Hematopoietic multipotent progenitor cell (in vitro differentiated cells): ENCODE measurements around the gene SLC1A1. TPM values are rescaled to one million over a fixed set of nuclear protein-coding genes. Genes with fewer than 3 reads are reported as not detected.
"Not testable (repeated sequence)": the region's sequence is repeated elsewhere in the genome, so short reads cannot be mapped to it uniquely, and the experiment has no call there.

Experiments
- DNase-seq, 3 donors: peaks; one replicate each; pipeline ENCODE4 v3.0.0-alpha.2; 2011 to 2015; ENCODE audit warnings: low read depth in 2 of 3, low spot score in 2 of 3
- total RNA-seq: library from RNA; depleted of rRNA; stranded (reverse); fragments of >200 nt; gene quantifications from one replicate; pipeline ENCODE4 v1.2.3, GENCODE V29; 2012

SLC1A1 gene
- total RNA-seq, 1 donor = not detected

DNA sequence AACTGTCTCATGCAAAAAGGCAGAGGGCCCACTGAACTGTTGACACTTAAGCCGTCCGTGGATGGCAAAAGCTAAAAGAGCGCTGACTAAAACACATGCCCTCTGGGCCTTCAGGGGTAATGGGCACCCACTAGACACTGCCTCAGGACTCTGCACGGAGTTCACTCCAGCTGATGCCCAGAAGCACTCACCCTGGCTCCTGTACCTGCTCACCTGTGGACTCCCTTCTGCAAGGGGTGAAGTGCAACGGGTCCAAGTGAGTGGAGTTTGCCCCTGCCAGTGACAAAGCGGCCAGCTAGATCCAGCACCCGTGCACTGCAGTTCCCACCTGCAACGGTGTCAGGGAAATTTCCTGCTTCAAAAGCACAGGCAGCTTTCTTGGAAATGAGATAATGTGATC lies 50.2 kb downstream of the SLC1A1 start:
- no peak for DNase-seq

DNA sequence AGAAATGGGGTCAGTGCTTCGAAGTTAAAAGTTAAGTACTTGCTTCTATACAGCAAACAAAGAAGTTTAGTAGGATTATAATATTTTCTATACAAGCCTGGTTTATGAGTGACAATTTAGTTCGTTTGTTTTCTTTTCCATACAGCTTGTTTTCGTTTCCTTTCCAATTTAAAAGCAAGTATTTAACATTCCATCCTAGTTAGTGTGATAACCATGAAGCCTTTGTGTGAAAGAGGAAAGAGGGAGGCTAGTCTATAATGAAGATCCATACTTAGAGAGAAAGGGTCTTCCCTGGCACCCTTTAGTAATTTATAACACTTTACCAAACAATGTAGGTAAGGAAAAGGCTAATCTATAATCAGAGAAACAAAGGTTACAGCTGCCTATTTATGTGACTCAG lies 51.0 kb downstream of the SLC1A1 start:
- DNase-seq = no peak

DNA sequence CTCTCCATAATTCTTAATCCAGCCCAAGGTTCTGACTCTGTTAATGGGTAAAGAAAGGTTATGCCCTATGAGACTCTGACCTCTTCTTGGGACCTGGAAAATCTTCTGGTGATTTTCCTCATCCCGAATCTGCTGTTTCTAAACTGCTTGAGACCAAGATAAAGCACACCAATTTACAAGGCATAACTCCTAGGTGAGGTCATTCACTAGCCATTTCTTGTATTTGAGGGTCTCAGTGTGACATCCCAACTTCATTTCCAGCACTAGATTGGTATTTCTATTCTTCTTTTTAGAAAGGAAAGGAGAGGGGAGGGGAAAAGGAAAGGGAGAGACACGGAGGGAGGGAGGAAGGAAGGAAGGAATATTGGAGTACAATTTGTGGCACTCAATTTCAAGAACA lies 51.6 kb downstream of the SLC1A1 start:
- no peak for DNase-seq

DNA sequence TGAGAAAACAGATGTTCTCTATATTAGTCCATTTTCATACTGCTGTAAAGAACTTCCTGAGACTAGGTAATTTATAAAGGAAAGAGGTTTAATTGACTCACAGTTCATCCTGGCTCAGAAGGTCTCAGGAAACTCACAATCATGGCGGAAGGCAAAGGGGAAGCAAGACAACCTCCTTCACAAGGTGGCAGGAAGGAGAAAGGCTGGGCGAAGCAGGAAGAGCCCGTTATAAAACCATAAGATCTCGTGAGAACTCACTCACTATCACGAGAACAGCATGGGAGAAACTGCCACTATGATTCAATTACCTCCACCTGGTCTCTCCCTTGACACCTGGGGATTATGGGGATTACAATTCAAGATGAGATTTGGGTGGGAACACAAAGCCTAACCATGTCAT lies 54.4 kb downstream of the SLC1A1 start:
- not testable (repeated sequence) for DNase-seq

DNA sequence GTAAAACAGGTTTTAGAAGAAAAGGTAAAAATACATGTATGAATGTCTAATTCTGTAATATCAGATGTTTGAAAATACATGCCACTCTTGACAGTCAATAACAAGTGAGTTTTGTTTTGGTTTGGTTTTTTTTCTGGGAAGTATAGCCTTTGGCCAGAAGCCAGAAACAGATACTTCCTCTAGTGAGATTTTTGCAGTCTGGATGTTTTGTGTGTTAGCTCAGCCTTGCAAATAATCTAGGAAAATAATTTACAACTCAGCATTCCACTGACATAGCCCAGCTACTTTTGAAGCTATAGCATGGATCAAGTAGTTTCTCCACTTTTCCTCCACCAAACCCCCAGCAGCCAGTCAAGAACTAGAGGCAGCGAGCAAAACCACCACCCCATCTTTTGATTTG lies 56.7 kb downstream of the SLC1A1 start:
- peak in 1 of 3 donors; percentile 28 for DNase-seq

DNA sequence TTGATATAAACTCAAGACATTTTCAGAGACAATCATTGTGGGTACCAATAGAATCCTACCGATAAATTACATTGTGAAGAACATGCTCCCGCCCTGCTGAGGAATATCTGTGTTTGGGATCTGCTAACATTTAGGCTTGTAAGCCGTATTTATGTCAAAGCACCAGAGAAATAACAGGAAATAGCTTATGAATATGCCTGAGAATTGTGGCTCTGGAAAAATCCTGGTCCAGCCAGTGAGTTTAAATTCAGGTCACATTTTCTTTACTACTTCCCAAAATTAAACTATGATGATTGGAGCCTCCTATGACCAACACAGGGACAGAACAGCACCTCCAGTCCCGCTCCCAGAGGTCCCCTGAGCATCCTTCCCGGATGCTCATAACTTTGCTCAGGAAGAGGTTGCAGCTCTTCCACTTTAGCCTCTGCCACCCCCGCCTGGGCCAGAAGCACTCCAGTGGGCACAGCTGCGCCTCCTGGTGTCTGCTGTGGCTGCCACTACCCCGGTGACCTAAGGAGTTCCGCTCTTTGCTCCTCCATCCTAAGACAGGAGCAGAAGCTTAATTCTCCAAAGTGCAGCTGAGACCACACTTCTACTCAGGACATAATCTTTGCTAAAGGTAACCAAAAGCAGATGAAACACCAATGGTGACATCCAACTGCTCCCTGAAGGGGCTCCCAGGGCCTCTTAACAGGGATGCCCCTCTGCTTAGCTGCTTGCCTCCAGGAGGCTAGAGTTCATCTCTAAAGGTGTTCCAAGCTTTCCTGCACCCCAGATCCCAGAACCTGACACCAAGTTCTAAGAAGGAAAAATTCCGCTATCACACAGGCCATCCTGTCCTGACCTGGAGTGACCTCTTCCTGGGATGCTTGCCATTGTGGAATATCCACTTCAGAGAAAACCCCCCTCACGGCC lies 58.8 kb downstream of the SLC1A1 start:
- no peak for DNase-seq

DNA sequence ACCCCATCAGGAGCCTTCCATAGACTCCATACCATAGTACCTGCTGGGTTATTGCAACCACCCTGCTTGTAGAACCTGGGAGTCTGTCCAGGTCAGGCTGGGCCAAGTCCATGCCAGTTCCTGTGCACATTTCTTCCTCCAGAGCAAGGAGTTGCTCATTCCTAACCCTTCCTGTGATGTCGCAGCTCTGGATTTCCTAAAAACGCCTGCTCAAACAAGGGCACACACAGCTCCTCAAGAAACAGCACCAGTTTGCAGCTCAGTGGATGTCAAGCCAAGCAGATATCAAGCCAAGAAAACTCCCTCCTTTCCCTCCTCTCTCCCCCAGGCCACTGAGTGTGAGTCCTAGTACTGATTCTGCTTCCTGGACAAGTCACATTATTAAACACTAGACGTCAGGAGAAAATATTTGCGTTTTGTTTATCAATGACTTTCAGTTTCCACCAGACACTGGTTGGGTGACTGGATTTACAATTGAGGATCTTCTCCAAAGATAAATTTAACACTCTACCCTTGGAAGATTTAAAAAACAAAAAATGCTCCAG lies 59.6 kb downstream of the SLC1A1 start:
- DNase-seq = no peak

DNA sequence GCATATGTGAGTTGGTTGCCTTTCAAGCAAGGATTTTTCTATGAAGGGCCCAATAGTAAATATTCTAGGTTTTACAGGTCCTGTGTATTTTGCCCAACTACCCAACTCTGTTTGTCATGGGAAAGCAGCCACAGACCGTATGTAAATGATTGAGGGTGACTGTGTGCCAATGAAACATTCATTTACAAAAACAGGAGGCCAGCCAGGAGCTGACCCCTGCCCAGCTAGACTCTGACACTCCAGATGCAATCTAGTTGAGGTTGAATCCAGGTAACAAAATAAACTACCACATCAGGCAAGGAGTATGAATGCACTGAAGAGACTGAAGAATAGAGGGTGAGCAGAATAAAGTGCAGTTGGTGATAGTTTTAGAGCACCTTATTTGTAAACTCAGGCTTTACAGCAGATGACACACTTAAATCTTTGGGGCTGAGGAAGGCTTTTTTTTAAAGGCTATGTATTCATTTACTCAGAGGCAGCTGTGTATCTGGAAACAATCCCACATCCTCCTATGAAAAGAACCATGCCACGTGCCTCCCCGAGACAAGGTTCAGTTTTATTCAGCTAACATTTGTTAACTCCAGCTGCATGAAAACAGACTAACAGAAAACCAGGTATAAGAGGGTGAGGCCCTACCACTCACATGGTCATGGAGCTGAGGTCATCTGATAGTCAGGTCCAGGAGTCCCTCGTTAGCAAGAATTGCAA lies 60.7 kb downstream of the SLC1A1 start:
- DNase-seq = no peak

DNA sequence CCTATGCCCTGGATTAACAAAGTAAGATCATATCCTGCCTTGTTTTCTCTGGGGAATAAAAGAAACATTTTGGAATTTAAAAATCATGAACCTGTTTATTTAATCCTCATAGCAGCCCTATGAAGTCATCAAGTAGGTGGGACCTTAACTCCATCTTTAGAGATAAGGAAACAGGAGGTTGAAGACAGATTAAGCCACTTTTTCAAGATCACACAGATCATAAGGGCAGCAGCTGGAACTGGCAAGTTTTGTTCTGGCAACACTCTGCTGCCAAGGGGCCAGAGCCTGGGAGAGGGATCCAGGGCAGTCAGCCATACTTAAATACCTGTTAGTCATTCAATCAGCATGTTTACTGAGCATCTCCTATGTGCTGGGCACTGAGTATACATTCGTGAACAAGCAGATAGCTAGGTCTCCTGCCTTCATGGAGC lies 63.7 kb downstream of the SLC1A1 start:
- peak in 1 of 3 donors; percentile 16 for DNase-seq

DNA sequence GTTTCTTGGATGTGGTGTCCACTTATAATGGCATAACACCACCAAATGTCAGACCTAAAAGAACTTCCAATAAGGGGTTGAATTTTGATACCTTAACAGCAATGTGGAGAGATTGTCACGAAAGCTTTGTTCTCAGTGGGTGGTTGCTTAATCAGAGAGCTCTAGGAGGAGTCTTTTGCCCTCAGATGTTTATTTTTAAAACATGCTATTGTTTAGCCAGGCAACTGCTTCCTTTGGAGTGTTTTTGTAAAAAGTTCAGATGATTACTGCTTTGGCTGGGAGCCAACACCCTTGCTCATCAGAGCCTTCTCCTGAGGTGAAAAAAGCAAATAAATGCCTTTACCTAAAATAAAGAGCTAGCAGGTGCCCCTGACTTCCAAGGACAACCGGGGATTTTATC lies 65.0 kb downstream of the SLC1A1 start:
- DNase-seq = no peak

DNA sequence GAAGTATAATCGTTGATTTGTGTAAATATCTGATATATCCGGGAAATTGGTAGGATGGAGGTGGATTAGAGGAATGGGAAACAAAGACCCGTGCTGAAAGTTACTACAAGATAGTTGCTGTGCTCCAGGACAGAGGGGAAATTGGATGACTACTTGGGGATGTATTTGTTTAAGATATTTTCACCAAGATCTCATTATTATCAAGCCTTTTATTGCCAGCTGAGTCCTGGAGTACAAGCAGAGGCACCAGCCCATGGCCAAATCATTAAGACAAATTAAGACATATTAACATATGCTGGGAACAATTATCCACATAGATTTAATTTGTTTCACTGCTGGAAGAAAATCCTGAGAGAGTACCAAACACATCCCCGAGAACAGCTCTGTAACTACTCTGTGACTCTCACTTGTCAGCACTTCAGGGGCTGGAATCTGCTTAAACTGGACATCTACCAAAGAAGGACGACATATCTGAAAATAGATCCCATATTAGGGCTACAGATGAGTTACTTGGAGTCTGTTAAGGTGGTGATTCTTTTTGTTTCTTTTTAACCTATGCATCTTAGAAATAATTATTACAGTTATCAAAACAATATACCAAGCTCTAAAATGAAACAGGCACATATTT lies 68.2 kb downstream of the SLC1A1 start:
- no peak for DNase-seq

DNA sequence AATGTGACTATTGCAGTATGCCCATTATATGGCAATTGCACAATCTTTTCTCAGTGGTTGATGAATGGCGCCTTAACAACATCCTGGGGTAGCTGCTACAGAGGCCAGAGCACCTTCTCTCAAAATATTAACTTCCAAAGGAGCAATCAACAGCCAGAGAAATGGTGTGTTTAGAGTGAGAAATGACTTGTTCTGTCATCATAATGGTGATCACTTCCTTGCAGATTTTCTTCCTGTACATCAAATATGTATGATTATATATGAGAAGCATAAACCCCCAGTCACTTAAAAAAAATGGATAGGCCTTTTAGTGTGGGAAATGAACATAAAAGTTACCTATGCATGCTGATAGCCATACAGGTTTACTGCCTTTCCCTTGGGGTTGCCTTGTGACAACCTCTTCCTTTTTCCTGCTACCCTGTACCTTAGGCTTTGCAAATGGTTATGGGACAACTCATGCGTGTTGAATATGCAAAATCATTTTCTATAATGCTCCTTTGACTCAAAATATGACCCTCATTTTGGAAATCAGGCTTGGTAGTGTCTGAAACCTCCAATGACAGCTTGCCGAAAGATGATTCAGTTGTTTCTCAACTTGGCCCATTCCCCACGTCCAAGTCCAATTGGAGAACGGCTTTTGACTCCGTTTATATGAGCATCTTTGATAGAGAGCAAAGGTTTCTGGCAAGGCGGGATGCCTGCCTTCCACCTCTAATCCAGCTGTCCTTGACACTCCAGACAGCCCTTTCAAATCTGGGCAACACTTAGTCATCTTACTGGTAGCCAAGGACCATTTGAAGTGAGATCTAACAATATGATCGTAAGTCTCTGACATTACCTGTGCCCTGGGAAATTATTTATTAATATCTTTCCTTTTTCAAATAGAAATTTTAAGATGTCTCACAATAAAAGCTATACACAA lies 69.3 kb downstream of the SLC1A1 start:
- no peak for DNase-seq

DNA sequence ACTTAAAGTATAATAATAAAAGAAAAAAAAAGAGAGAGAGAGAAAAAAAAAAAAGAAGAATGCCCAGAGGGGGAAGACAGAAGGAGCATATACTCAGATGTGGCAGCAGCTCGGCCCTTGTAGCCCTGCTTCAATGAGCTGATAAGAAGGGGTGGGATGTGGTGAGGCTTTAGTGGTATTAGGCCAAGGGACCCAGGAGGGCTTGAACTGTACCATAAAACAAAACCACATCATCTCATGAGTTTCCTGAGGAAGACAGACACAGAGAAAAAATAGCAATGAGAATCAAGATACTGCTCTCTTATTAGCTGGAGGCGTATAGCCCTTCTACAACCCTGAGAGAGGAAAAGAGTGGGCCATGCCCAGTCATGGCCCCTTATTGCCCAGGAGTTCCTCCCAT lies 72.8 kb downstream of the SLC1A1 start:
- peak in 2 of 3 donors; percentile 37 to 90 for DNase-seq

DNA sequence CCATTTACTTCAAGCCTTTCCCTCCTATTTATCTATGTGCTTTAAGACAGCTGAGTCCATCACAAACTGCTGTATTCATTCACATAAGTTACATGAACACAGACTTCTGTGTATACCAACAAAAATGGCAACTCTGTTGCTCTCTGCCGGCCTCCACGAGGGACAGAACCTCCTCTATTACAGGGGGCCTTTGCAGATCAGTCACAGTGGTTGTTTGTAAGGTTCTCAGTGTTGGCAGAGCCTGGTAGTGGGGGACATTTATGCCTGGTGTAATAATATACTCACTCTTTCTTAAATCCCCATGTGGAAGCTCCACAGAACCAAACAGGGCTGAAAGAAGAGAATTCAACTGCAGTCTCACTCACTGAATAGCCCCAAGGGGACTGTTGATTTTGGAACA lies 76.5 kb downstream of the SLC1A1 start:
- DNase-seq = no peak

DNA sequence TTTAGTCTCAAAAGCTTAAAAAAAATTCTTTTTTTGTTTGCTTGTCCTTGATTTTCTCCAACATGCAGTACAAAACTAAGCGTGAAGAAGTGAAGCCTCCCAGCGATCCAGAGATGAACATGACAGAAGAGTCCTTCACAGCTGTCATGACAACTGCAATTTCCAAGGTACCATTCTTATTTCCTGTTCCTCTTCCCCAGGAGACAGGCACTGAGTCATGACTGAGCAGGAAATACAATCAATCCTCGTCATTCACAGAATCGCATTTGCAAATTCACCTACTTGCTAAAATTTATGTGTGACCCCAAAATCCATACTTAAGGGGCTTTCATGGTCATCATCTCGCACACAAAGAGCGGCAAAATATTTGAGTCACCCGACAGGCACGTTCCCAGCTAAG lies 77.3 kb downstream of the SLC1A1 start:
- DNase-seq = no peak

DNA sequence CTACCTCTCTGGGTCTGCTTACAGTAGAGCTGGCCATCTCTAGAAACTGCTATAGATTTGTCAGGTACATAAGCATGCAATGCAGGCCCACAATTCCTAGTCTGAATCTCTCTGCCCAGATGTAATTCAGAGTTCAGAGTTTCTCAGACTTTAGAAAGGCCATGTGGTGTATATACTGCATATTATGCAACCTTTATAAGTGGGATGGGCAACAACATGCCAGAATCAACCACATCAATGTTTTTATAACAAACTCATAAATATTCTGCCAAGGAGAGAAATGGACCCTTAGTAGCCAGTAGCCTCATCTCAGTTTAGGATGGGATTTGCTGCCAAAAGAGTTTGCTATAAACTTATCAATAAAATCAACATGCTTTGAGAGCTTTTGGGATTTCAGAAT lies 78.8 kb downstream of the SLC1A1 start:
- DNase-seq = no peak

DNA sequence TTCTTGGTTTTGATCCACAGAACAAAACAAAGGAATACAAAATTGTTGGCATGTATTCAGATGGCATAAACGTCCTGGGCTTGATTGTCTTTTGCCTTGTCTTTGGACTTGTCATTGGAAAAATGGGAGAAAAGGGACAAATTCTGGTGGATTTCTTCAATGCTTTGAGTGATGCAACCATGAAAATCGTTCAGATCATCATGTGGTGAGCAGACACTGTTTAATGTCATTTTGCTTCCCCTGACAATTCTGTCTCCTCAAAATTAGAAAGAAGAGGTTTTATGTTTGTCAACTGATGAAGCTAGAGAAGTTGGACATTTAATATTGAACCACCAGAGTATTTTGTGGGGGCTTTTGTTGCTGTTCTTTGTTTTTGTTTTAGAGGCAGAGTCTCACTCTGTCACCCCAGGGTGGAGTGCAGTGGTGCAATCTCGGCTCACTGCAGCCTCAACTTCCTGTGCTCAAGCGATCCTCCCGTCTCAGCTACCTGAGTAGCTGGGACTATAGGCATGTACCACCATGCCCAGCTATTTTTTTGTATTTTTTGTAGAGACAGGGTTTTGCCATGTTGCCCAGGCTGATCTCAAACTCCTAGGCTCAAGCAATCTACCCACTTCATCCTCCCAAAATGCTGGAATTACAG lies 82.0 kb downstream of the SLC1A1 start:
- no peak for DNase-seq

DNA sequence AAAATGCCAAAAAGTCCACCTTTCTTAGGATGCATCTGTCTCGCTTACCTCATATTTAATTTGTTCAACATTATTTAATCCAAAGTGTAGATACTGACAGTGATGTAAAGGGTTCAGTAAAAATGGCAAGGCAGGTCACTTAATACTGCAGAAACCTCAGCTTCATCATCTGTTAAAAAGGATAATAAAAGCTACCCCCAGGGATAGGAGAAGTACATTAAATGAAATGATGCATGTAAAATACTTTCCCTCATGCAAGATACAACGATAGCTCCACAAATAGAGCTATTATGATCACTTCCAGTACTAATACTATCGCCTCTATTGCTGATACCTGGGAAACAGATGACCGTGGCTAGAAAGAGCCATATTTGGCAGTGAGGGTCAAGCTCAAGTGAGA lies 82.9 kb downstream of the SLC1A1 start:
- no peak for DNase-seq

DNA sequence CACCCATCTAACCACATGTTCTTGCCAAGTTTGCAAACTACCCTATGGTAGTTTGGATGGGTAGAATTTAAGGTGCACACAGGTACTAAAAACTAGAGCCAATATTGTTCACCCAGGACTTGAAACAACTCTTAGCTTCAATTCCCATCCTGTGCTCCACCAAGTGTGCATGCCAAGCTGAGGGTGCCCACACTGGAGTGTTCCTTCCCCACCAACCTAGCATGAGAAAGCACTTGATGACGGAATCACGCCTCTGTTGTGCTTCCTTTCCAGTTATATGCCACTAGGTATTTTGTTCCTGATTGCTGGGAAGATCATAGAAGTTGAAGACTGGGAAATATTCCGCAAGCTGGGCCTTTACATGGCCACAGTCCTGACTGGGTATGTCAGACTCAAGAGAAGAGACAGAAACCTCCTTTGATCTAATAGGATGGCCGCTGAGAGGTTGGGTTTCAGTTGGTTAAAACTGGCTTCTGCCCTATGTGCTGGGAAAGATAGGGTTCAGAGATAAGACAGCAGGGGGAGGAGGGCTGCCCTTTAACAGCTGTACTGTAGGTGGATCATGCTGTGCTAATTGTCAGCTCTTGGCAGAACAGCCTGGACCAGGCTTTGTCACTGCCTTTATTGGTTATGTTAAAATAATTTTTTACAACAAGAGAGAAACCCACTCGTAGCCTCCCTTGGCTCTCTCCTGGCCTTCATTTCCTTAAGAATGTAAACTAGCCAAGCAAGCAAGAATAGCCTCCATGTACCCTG lies 83.5 kb downstream of the SLC1A1 start:
- DNase-seq = no peak
